ENCODE data around the gene ADGRL3.

ADGRL3 gene

DNA sequence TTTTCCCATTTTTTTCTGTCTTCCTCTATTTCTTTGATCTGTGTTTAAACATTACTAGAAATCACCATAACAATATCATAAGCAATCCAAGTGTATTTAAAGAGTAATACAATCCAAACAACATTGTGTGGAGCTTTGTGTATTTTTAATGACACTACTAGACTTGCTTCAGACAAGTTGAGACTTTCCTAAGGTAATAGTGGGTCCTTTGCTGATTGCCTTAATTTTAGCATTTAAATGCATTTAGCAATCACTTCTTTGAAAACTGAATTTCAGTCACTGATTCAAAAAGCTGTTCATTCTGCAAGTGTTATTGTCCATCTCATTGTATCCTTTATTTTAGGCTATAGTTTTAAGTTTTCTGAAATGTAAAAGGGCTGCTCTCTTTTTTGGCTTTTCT lies 804.8 kb downstream of the ADGRL3 start:
- DNase-seq (ENCODE audit: low spot score), result no peak
- TF ChIP-seq, protein P1, sequence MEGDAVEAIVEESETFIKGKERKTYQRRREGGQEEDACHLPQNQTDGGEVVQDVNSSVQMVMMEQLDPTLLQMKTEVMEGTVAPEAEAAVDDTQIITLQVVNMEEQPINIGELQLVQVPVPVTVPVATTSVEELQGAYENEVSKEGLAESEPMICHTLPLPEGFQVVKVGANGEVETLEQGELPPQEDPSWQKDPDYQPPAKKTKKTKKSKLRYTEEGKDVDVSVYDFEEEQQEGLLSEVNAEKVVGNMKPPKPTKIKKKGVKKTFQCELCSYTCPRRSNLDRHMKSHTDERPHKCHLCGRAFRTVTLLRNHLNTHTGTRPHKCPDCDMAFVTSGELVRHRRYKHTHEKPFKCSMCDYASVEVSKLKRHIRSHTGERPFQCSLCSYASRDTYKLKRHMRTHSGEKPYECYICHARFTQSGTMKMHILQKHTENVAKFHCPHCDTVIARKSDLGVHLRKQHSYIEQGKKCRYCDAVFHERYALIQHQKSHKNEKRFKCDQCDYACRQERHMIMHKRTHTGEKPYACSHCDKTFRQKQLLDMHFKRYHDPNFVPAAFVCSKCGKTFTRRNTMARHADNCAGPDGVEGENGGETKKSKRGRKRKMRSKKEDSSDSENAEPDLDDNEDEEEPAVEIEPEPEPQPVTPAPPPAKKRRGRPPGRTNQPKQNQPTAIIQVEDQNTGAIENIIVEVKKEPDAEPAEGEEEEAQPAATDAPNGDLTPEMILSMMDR (IDR thresholded peaks at IDR 0.05; ENCODE audit: borderline replicate concordance, control extremely low read depth, extremely low read depth, insufficient read depth, missing control alignments), result no peak
- in situ Hi-C loops (cut with MboI; ENCODE audit: low sequenced_read_pairs, unreplicated experiment), result no loop called here

DNA sequence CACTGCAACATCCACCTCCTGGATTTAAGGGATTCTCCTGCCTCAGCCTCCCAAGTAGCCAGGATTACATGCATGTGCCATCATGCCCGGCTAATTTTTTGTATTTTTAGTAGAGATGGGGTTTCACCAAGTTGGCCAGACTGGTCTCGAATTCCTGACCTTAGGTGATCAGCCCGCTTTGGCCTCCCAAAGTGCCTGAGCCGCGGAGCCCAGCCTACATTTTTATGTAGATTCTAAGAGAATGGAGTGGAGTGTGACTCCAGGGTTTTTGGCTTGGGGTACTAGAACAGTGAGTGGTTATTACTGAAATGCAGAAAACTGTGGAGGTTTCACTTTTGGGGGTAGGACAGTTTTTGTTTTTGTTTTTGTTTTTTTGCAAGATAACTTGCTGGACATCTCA lies 806.0 kb downstream of the ADGRL3 start:
- in situ Hi-C loops (cut with MboI; ENCODE audit: low sequenced_read_pairs, unreplicated experiment), result no loop called here
- TF ChIP-seq, protein P1 (IDR thresholded peaks at IDR 0.05; ENCODE audit: borderline replicate concordance, control extremely low read depth, extremely low read depth, insufficient read depth, missing control alignments), result no peak
- DNase-seq (ENCODE audit: low spot score), result no peak

DNA sequence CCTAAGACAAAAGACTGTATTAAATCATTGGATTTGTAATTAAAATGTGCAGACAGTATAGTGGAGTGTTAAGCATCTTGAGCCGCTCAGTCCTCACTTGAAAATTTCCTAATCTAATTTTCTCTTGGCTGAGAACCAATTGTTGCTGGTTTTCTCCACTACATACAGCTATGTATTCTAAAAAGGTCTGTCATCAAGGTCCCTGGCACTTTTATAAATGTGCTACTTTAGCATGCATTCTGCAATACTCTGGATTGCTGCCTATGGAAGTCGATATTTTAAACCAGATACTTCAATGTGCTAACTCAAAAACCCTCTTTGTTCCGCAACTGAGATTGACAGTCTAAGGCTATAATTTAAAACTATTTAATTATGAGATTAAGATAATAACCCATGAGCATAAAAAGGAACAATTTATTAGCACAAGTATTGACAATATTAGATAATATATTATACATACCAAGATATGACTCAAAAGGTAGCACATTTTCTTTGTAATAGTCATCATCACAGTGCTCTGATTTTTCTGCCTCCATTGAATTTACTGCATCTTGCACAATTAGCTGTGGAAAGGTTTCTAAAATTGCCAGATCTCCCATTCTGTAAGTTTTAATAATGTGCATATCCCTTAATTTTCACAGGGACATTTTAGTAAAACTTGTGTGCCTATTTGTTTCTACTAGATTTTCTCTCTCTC lies 815.1 kb downstream of the ADGRL3 start:
- in situ Hi-C loops (cut with MboI; ENCODE audit: low sequenced_read_pairs, unreplicated experiment), result no loop called here
- DNase-seq (ENCODE audit: low spot score), result no peak
- TF ChIP-seq, protein P1 (IDR thresholded peaks at IDR 0.05; ENCODE audit: borderline replicate concordance, control extremely low read depth, extremely low read depth, insufficient read depth, missing control alignments), result no peak

DNA sequence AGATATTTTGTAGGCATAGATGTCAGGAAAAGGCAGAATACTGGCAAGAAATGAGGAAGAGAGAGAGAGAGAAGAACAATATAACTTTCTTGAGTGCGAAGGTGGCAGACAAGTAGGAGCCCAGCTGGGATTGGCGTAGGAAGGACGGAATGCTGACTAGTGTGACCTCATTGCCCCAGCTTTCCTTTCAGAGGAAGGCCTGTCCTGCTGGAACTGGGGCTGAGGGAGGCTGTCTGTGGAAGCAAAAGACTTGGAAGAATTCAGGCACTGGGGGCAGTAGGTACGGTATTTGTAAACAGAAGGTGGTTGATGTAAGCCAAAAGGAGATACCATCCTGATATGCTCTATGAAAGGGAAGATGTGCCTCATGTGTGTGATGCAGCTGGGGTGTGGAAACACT lies 818.4 kb downstream of the ADGRL3 start:
- in situ Hi-C loops (cut with MboI; ENCODE audit: low sequenced_read_pairs, unreplicated experiment), result no loop called here
- no peak for DNase-seq (ENCODE audit: low spot score)
- TF ChIP-seq, protein P1 (IDR thresholded peaks at IDR 0.05; ENCODE audit: borderline replicate concordance, control extremely low read depth, extremely low read depth, insufficient read depth, missing control alignments), result no peak

DNA sequence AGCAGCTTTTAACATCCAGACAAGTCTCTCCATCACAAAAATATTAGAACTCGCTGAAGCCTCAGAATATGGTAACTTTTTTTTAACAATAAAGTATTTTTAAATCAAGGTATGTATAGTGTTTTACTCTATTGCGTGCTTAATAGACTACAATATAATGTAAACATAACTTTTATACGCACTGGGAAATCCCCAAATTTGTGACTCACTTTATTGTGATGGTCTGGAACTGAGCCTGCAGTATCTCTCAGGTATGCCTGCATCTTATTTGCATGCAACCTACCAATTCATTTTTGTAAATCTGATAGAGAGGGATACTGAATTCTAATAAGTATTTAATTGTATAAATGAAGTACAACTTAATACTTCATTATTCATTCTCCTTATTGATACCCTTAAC lies 823.5 kb downstream of the ADGRL3 start:
- in situ Hi-C loops (cut with MboI; ENCODE audit: low sequenced_read_pairs, unreplicated experiment), result no loop called here
- TF ChIP-seq, protein P1 (IDR thresholded peaks at IDR 0.05; ENCODE audit: borderline replicate concordance, control extremely low read depth, extremely low read depth, insufficient read depth, missing control alignments), result no peak
- DNase-seq (ENCODE audit: low spot score), result no peak

DNA sequence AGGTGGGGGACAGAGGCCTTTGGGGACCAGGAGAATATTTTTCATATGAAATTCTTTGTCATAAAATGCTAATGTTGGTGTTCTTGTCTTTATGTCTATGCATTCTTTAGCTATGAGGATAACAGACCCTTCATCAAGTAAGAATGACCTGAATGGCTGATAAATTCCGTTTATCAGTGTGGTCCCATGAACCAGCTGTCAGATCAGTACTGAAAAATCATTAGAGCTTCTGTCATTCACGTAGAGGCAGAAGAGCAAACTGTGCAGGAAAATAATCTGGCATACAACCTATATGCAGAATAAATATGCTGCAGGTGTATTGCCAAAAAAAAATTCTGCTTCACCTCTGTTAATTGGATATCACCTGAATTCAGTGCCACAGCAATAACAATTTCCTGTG lies 828.6 kb downstream of the ADGRL3 start:
- in situ Hi-C loops (cut with MboI; ENCODE audit: low sequenced_read_pairs, unreplicated experiment), result no loop called here
- no peak for DNase-seq (ENCODE audit: low spot score)
- TF ChIP-seq, protein P1 (IDR thresholded peaks at IDR 0.05; ENCODE audit: borderline replicate concordance, control extremely low read depth, extremely low read depth, insufficient read depth, missing control alignments), result no peak
